Measurements from ENCODE around the gene DNAJC18.

DNA sequence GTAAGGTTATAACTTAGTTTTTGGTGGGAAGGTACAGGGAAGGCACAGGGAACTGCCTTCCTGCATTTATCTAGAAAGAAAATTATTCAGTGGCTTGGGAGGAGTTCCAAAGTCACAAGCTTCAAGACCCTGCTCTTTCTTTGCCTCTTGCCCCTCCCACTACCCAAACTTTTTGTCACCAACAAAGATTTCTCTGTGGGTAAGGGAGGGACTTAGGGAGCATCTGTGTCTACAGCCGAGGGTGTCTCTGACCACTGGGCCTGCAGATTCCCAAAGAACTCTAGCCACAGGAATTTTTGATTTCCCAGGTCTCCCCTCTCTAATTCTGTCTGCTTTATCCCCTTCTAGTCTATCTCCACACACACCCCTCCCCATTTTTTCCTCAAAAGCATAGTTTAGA is 21.1 kb upstream of the DNAJC18 start:
- TF ChIP-seq, protein P1, sequence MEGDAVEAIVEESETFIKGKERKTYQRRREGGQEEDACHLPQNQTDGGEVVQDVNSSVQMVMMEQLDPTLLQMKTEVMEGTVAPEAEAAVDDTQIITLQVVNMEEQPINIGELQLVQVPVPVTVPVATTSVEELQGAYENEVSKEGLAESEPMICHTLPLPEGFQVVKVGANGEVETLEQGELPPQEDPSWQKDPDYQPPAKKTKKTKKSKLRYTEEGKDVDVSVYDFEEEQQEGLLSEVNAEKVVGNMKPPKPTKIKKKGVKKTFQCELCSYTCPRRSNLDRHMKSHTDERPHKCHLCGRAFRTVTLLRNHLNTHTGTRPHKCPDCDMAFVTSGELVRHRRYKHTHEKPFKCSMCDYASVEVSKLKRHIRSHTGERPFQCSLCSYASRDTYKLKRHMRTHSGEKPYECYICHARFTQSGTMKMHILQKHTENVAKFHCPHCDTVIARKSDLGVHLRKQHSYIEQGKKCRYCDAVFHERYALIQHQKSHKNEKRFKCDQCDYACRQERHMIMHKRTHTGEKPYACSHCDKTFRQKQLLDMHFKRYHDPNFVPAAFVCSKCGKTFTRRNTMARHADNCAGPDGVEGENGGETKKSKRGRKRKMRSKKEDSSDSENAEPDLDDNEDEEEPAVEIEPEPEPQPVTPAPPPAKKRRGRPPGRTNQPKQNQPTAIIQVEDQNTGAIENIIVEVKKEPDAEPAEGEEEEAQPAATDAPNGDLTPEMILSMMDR (IDR thresholded peaks at IDR 0.05): no peak
- no peak for TF ChIP-seq POLR2A (IDR thresholded peaks at IDR 0.05)
